ENCODE data around the gene ZBTB18.
A peak's percentile ranks its signal among the peaks of the same experiment; 100 is the strongest.
"Not testable (repeated sequence)": the region's sequence is repeated elsewhere in the genome, so short reads cannot be mapped to it uniquely, and the experiment has no call there.

ZBTB18 gene

DNA sequence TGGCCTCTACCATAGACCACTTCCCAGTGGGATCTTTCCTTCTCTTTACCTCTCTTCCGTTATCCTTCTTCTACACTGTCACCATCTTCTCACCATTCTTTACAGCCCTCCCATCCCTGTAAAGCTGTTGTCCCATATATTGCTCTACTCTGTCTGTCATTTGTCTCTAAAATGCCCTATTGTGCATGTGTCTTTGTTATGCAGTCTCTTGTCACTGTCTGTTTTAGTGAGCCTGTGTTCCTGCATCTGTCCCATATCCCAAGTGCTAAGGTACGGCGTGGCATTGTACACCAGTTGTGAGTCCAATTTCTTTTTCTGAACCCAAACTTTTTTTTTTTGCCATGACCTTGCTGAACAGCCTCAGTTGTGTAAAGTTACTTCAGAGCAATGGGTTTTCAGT lies 8.8 kb upstream of the ZBTB18 start:
- Histone ChIP-seq H3K9me3 (ENCODE audit: control insufficient read depth in 1 of 2, low read length in 2 of 2) (no peaks in the 10 kb centered on the region), H3K36me3 (ENCODE audit: control insufficient read depth in 1 of 2, insufficient read depth in 2 of 2, low read length in 2 of 2) (no peaks in the 10 kb centered on the region), H3K4me1 (ENCODE audit: control insufficient read depth in 1 of 2, insufficient read depth in 2 of 2, low read length in 2 of 2) (peaks cover 3 to 4% of the 10 kb centered on the region in 2 donors), H3K4me3 (ENCODE audit: low read depth in 1 of 2, low read length in 2 of 2) (no peak overlapping the region), H3K27ac (ENCODE audit: low read length) (no peak overlapping the region), H3K27me3 (ENCODE audit: low read depth, low read length) (no peaks in the 10 kb centered on the region)

DNA sequence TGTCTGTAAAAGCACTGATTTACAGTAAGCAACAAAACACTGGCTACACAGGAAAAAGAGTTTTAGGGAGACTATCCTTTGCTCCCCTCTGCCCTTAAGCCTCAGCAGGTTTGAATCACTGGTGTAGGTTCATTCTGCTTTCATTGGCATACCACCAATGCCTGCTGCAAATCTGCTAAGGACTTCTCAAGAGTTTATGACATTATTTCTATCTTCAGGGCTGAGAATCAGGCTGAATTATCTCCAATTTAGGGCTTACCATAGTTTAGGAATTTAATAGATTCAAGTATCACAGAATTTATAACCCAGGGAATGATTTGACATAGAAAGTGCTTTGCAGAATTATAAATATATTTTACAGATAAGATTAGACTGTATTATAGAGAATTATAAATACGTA lies 6.7 kb upstream of the ZBTB18 start:
- Histone ChIP-seq H3K36me3 (ENCODE audit: control insufficient read depth in 1 of 2, insufficient read depth in 2 of 2, low read length in 2 of 2) (no peaks in the 10 kb centered on the region), H3K27me3 (ENCODE audit: low read depth, low read length) (no peaks in the 10 kb centered on the region), H3K9me3 (ENCODE audit: control insufficient read depth in 1 of 2, low read length in 2 of 2) (no peaks in the 10 kb centered on the region), H3K4me3 (ENCODE audit: low read depth in 1 of 2, low read length in 2 of 2) (no peak overlapping the region), H3K27ac (ENCODE audit: low read length) (no peak overlapping the region), H3K4me1 (ENCODE audit: control insufficient read depth in 1 of 2, insufficient read depth in 2 of 2, low read length in 2 of 2) (peaks cover 3 to 4% of the 10 kb centered on the region in 2 donors)

DNA sequence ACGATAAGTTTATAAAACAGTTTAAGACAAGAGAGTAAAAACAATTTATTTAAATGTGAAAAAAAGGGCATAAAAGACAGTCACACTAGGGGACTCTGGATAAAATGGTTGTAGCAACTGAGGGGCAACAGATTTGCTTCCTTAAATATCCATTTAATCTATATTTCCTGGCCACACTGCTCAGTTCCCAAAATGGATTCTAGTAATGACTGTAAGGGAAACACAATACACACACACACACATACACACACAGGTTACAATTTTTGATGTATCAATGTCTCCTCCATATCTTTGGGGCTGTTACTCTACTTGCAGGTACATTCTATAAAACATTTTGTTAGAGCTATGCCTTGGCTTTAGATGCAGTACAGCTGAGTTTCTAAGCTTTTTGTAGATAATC lies 4.8 kb upstream of the ZBTB18 start:
- H3K27ac ChIP-seq (ENCODE audit: low read length); H3K4me3 ChIP-seq (ENCODE audit: low read depth in 1 of 2, low read length in 2 of 2); H3K27me3 ChIP-seq (ENCODE audit: low read depth, low read length); H3K4me1 ChIP-seq (ENCODE audit: control insufficient read depth in 1 of 2, insufficient read depth in 2 of 2, low read length in 2 of 2); H3K9me3 ChIP-seq (ENCODE audit: control insufficient read depth in 1 of 2, low read length in 2 of 2); H3K36me3 ChIP-seq (ENCODE audit: control insufficient read depth in 1 of 2, insufficient read depth in 2 of 2, low read length in 2 of 2): not testable (repeated sequence)

DNA sequence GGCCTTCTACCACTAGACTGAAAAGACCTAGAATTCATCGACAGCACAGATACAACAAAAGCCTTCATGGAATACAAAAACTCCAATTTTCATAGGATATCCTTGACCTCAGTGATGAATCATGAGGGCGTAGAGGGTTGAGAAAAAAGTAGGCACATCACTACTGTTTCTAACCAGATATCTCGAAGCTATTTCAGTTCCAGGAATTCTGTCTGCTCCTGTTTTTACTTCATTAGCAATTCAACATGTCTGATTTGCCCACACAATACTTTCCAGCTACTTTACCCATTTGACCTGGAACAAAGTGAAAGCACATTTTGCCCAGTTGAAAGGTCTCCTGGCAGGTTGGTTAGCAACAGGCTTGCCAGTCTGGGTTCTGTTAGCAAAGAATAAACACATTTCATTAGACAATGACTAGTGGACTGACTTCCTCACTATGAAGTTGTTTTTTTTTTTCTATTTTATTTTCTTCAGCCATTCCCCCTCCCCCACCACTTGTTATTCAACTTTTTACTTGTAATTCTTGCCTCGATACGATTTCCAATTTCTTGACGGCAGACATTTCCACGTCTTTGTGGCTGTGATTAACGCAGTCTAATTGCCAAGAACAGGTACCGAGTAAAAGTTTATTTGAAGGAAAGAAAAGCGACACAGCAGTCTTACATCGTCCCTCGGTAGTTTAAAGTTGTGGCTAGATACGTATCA lies 4.0 kb upstream of the ZBTB18 start:
- H3K4me1 ChIP-seq (ENCODE audit: control insufficient read depth in 1 of 2, insufficient read depth in 2 of 2, low read length in 2 of 2), result peaks cover 12 to 14% of the 10 kb centered on the region in 2 donors
- H3K4me3 ChIP-seq (ENCODE audit: low read depth in 1 of 2, low read length in 2 of 2), result peak overlapping the region; percentile 91 to 95
- H3K36me3 ChIP-seq (ENCODE audit: control insufficient read depth in 1 of 2, insufficient read depth in 2 of 2, low read length in 2 of 2), result no peaks in the 10 kb centered on the region
- no peaks in the 10 kb centered on the region for H3K9me3 ChIP-seq (ENCODE audit: control insufficient read depth in 1 of 2, low read length in 2 of 2)
- H3K27me3 ChIP-seq (ENCODE audit: low read depth, low read length), result no peaks in the 10 kb centered on the region
- peak overlapping the region; percentile 99 for H3K27ac ChIP-seq (ENCODE audit: low read length)

DNA sequence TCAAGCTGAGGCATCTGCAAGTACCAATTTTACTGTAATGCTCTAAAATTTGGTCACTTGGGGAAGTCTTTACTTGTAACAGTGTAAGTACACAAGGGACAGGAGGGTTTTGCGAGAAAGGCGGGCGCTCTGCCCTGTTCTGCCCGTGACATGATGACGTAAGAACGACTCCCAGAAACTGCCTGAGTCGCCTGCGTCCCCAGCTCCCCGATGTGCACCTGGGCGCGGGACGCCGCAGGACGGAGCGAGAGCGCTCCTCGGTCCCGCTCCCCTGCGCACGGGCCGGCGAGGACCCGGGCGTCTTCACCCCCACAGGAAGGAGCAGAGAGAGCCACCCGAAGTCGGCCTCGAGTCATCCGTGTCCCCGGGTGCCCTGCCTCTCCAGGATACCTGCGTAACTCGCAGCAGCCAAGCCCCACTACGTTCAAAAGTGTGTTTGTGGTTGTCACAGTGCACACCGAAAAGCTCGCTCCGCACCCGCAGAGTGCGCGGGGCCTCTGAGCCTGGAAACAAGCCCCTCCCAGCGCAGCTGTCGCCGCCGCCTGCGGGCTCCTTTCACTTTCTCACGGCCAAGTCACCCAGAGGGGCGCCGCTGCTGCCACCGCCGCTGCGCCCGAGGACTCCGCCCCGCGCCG lies 3.3 kb upstream of the ZBTB18 start:
- Histone ChIP-seq H3K36me3 (ENCODE audit: control insufficient read depth in 1 of 2, insufficient read depth in 2 of 2, low read length in 2 of 2) (no peaks in the 10 kb centered on the region), H3K4me3 (ENCODE audit: low read depth in 1 of 2, low read length in 2 of 2) (peak overlapping the region; percentile 91 to 95), H3K4me1 (ENCODE audit: control insufficient read depth in 1 of 2, insufficient read depth in 2 of 2, low read length in 2 of 2) (peaks cover 18% of the 10 kb centered on the region in 2 donors), H3K9me3 (ENCODE audit: control insufficient read depth in 1 of 2, low read length in 2 of 2) (no peaks in the 10 kb centered on the region), H3K27me3 (ENCODE audit: low read depth, low read length) (no peaks in the 10 kb centered on the region), H3K27ac (ENCODE audit: low read length) (peak overlapping the region; percentile 99)

DNA sequence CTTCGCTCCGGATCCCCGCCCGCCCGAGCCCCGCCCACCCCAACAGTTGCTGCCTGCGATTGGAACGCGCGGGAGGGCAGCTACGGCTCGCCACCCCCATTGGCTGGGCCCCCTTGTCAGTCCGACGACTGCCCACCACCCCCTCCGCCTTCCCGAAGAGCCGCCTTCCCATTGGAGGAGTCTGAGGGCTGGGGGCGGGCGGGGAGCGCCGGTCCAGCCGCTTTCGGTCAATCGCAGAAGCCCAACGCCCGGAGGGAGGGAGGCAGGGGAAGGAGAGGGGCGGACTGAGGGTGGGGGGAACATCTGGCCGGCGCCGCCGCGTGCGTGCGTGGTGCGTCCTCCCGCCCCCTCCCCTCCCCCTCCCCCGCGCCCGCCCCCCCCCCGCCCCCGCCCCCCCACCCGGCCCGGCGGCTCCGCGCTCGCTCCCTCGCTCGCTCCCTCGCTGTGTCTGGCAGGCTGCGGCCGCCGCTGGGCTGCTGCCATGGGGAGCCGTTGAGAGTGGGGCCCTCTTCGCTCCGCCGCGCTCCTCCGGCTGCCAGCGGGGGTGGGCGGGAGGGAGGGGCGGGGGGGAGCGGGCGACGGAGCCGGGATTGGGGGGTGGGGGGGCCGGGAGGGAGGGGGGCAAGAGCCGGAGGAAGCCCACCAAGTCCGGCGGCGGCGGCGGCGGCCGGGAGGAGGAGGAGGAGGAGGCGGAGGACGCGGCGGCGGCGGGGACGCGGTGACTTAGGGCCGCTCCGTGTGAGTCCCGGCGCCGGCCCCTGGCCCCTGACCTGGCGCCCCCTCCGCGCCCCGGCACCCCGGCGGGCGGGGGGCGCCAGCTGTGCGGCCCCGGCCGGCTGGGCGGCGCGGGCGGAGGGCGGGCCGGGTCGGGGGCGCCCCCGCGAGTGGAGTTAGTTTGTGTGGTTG lies 2.6 kb upstream of the ZBTB18 start:
- peaks cover 19 to 21% of the 10 kb centered on the region in 2 donors for H3K4me1 ChIP-seq (ENCODE audit: control insufficient read depth in 1 of 2, insufficient read depth in 2 of 2, low read length in 2 of 2)
- H3K9me3 ChIP-seq (ENCODE audit: control insufficient read depth in 1 of 2, low read length in 2 of 2), result no peaks in the 10 kb centered on the region
- no peak overlapping the region for H3K27ac ChIP-seq (ENCODE audit: low read length)
- no peaks in the 10 kb centered on the region for H3K36me3 ChIP-seq (ENCODE audit: control insufficient read depth in 1 of 2, insufficient read depth in 2 of 2, low read length in 2 of 2)
- H3K4me3 ChIP-seq (ENCODE audit: low read depth in 1 of 2, low read length in 2 of 2), result peak overlapping the region; percentile 91 to 95
- H3K27me3 ChIP-seq (ENCODE audit: low read depth, low read length), result no peaks in the 10 kb centered on the region

DNA sequence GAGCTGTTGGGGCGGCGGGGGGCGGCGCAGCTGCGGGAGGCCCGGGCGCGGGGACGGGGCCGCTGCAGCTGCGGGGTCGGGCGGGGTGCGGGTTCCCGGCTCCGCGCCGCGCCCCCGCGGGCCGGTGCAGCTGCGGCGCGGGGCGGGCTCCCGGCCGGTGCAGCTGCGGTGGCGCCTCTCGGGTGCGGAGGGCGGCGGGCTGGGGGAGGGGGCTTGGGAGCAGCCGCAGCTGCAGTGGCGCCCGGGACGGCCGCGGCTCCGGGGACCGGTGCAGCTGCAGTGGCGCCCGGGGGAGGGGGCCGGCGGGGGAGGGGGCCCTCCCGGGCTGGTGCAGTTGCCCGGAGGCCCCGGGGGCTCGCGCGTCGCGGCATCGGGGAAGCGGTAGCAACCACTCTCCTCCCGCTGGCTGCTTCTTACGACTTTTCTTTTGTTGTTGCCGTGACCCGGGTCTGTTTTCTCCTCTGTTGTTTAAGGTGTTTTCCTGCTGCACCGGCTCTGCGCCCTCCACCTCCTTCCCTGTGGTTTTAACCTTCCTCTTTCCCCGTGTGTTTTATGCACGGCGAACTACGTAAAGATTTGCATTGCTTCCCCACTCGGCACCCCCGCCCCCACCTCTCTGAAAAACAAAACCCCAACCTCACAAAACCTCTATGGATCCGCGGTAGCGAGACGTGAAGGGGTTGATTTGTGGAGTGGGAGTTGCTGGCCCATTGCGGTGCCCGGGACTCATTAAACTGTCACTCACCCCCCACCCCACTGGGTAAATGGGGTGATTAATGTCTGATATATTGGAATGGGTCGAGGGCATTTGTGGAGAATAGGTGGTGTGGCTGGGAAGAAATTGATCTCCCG lies 1.7 kb upstream of the ZBTB18 start:
- H3K9me3 ChIP-seq (ENCODE audit: control insufficient read depth in 1 of 2, low read length in 2 of 2), result no peaks in the 10 kb centered on the region
- H3K27ac ChIP-seq (ENCODE audit: low read length), result peak overlapping the region; percentile 79
- H3K27me3 ChIP-seq (ENCODE audit: low read depth, low read length), result no peaks in the 10 kb centered on the region
- peaks cover 19 to 21% of the 10 kb centered on the region in 2 donors for H3K4me1 ChIP-seq (ENCODE audit: control insufficient read depth in 1 of 2, insufficient read depth in 2 of 2, low read length in 2 of 2)
- H3K36me3 ChIP-seq (ENCODE audit: control insufficient read depth in 1 of 2, insufficient read depth in 2 of 2, low read length in 2 of 2), result peaks cover 3 to 5% of the 10 kb centered on the region in 2 donors
- peak overlapping the region; percentile 76 to 88 for H3K4me3 ChIP-seq (ENCODE audit: low read depth in 1 of 2, low read length in 2 of 2)

DNA sequence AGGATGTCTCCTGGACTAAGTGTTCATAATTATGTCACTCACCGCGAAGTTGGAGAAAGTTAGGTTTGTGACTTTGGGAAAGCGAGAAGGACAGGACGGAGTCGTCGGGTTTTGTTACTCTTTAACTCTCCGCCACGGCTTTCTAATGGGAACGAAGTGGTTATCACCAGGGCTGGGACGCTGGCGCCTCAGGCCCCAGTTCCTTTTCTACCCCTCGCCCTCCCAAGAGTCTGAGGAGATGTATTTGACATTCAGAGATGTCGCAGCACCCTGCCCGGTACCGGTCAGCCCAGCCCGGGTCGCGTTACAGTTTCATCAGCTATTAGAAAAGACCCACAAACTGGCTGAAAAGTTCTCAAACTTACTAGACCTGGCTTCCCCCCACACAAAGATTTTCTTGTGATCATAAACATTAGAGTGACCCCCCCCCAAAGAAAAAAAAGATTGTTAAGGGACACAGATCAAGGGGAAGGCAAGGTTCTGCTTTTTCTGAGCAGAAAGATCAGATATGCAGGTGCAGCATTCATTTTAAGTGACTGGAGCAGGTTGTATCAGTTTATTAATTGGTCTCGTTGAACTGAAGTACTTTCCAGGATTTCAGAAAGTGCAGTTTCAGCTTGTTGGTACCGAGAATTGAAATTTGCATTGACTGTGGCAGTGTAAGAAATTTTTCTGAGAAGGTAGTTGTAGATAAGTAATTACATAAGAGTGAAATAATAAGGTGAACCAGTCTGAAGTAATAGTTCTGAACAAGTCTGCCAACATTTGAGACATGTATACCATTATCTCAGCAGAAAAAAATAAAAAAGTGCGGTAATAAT lies 859 bp upstream of the ZBTB18 start:
- Histone ChIP-seq H3K27ac (ENCODE audit: low read length) (peak overlapping the region; percentile 79), H3K9me3 (ENCODE audit: control insufficient read depth in 1 of 2, low read length in 2 of 2) (no peaks in the 10 kb centered on the region), H3K4me3 (ENCODE audit: low read depth in 1 of 2, low read length in 2 of 2) (peak overlapping the region; percentile 76 to 88), H3K4me1 (ENCODE audit: control insufficient read depth in 1 of 2, insufficient read depth in 2 of 2, low read length in 2 of 2) (peaks cover 19 to 21% of the 10 kb centered on the region in 2 donors), H3K36me3 (ENCODE audit: control insufficient read depth in 1 of 2, insufficient read depth in 2 of 2, low read length in 2 of 2) (peaks cover 10 to 13% of the 10 kb centered on the region in 2 donors), H3K27me3 (ENCODE audit: low read depth, low read length) (no peaks in the 10 kb centered on the region)

DNA sequence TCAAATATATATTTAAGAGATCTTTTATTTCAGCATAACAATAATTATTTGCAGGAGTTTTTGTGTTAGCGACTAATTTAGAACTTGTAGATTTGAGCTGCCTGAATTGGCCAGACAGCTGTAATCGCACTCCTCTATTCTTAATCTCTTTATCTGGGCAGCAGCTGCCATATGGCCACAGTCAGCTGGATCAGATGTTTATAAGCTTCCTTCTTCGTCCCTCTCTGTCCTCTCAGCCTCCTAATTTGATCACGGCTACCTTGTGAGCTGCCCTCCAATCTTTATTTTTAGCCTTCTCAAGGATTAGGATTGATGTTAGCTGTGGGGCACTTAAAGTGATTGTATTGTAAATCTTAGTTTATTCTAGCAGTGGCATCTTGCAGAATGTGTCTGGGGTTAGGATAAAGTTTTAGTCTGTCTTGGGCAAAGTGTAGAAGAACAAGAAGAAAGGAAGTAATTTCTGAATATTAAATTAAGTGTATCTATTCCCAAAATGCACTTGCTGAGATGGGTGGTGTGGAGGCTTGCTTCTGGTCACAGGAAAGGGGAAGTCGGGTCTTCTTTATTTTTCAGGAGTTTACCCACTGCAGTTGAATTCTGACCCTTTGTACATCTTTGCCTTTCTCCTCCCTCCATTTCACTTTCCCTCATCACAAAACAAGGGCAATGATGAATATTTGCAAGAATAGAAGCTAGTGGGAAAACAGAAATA lies 1.1 kb downstream of the ZBTB18 start:
- peak overlapping the region in 1 of 2 donors; percentile 33 for H3K4me3 ChIP-seq (ENCODE audit: low read depth in 1 of 2, low read length in 2 of 2)
- peaks cover 13 to 14% of the 10 kb centered on the region in 2 donors for H3K36me3 ChIP-seq (ENCODE audit: control insufficient read depth in 1 of 2, insufficient read depth in 2 of 2, low read length in 2 of 2)

More for the DNA sequence above, 1.1 kb downstream of the ZBTB18 start:
- H3K27ac ChIP-seq (ENCODE audit: low read length), result peak overlapping the region; percentile 53
- no peaks in the 10 kb centered on the region for H3K27me3 ChIP-seq (ENCODE audit: low read depth, low read length)
- peaks cover 17% of the 10 kb centered on the region in 2 donors for H3K4me1 ChIP-seq (ENCODE audit: control insufficient read depth in 1 of 2, insufficient read depth in 2 of 2, low read length in 2 of 2)
- H3K9me3 ChIP-seq (ENCODE audit: control insufficient read depth in 1 of 2, low read length in 2 of 2), result no peaks in the 10 kb centered on the region

Measured in muscle layer of duodenum (tissue), 2 donors.